Omental fat pad (tissue), 4 donors: ENCODE measurements around the gene RPS27L. TPM values are rescaled to one million over a fixed set of nuclear protein-coding genes. Genes with fewer than 3 reads are reported as not detected.
"Not testable (repeated sequence)": the region's sequence is repeated elsewhere in the genome, so short reads cannot be mapped to it uniquely, and the experiment has no call there.

Experiments
- ATAC-seq: fragments of 150-250 bp; one replicate; pipeline ENCODE4 v1.9.1; 2016; ENCODE audit warnings: mild to moderate bottlenecking, moderate library complexity; ENCODE audit not compliant: low FRiP score
- DNase-seq: peaks from one replicate; pipeline ENCODE4 v3.0.0-alpha.2; 2019; ENCODE audit warnings: low spot score
- total RNA-seq, 4 donors: library from RNA; depleted of rRNA; stranded (reverse); fragments of >200 nt; gene quantifications; one replicate each; pipeline ENCODE4 v1.1.0, GENCODE V29; 2016
- TF ChIP-seq, protein P1 (sequence below), 3 donors: fragments of 450-650 bp; IDR thresholded peaks; one replicate each; pipeline ENCODE4 v1.5.1; 2016 to 2017; ENCODE audit warnings: antibody characterized with exemption in 3 of 3, mild to moderate bottlenecking in 3 of 3, moderate library complexity in 2 of 3

RPS27L gene
- total RNA-seq, 4 donors from 2014 or later: 71.3 to 107 (median 83.2) TPM

DNA sequence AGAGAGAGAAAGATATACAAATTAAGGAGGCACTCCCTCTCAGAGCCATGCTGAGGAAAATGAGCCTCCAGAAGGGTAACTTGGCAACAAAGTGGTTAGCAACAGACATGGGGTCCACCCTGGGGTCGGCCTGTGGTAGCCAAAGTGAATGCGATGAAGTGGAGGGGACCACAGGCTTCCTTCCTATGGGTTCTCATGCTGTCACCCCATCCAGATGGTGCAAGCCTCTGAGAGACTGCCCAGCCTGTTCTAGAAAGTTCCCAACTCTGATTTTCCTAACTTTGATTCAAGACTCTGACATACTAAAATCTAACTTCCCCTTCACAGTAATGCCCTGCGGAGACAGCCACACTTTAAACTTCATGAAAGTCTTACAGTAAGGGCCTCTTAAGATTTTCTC is 53.9 kb downstream of the RPS27L start:
- DNase-seq: no peak
- TF ChIP-seq, protein P1, sequence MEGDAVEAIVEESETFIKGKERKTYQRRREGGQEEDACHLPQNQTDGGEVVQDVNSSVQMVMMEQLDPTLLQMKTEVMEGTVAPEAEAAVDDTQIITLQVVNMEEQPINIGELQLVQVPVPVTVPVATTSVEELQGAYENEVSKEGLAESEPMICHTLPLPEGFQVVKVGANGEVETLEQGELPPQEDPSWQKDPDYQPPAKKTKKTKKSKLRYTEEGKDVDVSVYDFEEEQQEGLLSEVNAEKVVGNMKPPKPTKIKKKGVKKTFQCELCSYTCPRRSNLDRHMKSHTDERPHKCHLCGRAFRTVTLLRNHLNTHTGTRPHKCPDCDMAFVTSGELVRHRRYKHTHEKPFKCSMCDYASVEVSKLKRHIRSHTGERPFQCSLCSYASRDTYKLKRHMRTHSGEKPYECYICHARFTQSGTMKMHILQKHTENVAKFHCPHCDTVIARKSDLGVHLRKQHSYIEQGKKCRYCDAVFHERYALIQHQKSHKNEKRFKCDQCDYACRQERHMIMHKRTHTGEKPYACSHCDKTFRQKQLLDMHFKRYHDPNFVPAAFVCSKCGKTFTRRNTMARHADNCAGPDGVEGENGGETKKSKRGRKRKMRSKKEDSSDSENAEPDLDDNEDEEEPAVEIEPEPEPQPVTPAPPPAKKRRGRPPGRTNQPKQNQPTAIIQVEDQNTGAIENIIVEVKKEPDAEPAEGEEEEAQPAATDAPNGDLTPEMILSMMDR (IDR thresholded peaks at IDR 0.05): no peak
- ATAC-seq: no peak

DNA sequence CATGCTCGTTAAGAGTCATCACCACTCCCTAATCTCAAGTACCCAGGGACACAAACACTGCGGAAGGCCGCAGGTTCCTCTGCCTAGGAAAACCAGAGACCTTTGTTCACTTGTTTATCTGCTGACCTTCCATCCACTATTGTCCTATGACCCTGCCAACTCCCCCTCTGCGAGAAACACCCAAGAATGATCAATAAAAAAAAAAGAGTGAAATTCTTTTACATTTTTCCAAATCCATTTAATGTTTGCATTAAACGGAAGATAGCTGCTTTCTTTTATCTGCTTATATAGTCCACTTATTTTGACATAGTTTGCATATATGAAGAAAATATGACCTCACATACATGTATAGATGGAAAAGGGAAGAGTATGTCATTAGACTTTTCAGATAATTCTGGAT is 57.7 kb downstream of the RPS27L start:
- not testable (repeated sequence) for DNase-seq, ATAC-seq

DNA sequence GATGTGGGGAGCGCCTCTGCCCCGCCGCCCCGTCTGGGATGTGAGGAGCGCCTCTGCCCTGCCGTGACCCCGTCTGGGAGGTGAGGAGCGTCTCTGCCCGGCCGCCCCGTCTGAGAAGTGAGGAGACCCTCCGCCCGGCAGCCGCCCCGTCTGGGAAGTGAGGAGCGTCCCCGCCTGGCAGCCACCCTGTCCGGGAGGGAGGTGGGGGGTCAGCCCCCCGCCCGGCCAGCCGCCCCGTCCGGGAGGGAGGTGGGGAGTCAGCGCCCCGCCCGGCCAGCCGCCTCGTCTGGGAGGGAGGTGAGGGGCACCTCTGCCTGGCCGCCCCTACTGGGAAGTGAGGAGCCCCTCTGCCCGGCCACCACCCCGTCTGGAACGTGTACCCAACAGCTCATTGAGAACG is 58.4 kb downstream of the RPS27L start:
- not testable (repeated sequence) for DNase-seq

More for the DNA sequence above, 58.4 kb downstream of the RPS27L start:
- ATAC-seq: not testable (repeated sequence)

Other genes with a start within 250 kb of the RPS27L start
- gene TPM1, start 114.7 kb downstream of the RPS27L start, total RNA-seq: 100 to 1,000 TPM; 167 to 702 (median 252) TPM
- gene LACTB, start 35.6 kb downstream of the RPS27L start, total RNA-seq: 10 to 100 TPM; 12.9 to 38.5 (median 20.6) TPM
- gene RAB8B, start 32.1 kb upstream of the RPS27L start, total RNA-seq: 10 to 100 TPM; 36.0 to 55.4 (median 50.0) TPM
- 10 to 100 TPM; 15.9 to 17.4 (median 17.0) TPM for gene APH1B, start 120.1 kb upstream of the RPS27L start, total RNA-seq
- gene CA12, start 224.4 kb upstream of the RPS27L start, total RNA-seq: 10 to 100 TPM in 2 of 4 donors, 1 to 10 TPM in 1, under 1 TPM in 1; 0.75 to 27.1 (median 10.2) TPM